Measurements from ENCODE around the gene CBLN3.
"Not testable (repeated sequence)": the region's sequence is repeated elsewhere in the genome, so short reads cannot be mapped to it uniquely, and the experiment has no call there.

CBLN3 gene

DNA sequence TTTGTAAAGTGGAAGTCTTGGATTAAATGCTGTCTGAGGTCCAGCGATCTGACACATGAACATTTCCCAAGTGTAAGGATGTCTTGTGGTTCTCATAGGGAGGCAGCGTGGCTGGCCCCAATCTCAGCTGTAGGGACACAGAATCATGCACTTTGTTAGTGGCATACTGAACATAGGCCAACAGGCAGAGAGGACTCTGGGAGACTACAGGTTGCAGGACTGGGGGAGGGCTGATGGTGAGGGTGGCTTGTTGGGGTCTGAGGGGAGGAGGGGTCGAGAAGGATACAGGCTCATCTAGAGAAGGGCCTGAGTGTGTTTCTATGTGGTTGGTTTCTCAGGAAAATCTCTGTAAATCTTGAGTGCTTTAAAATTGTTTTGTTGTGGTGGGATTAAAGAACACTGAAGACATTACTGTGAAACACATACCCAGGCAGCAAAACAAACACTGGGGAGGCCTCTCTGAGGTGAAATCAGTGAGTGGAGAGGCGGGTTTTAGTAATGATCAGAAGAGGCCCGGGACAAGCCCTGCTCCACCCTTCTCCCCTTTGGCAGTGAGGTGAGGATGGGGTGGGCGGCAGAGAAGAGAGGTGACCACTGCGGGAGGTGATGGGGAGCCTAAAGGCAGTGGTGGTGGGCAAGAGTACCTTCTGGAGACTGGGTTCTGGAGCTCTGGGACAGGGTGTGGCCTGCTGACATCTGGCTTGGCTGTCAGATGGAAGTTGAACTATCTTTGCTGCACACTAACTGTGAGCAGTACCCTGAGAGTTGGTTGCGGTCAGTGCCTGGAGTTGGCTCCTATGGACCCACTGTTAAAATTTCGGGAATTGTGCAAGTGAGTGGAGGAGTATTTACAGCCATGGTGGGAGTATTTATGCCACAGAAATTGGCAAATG is 27.4 kb downstream of the CBLN3 start:
- DNase-seq (ENCODE audit: low read depth), result no peak

DNA sequence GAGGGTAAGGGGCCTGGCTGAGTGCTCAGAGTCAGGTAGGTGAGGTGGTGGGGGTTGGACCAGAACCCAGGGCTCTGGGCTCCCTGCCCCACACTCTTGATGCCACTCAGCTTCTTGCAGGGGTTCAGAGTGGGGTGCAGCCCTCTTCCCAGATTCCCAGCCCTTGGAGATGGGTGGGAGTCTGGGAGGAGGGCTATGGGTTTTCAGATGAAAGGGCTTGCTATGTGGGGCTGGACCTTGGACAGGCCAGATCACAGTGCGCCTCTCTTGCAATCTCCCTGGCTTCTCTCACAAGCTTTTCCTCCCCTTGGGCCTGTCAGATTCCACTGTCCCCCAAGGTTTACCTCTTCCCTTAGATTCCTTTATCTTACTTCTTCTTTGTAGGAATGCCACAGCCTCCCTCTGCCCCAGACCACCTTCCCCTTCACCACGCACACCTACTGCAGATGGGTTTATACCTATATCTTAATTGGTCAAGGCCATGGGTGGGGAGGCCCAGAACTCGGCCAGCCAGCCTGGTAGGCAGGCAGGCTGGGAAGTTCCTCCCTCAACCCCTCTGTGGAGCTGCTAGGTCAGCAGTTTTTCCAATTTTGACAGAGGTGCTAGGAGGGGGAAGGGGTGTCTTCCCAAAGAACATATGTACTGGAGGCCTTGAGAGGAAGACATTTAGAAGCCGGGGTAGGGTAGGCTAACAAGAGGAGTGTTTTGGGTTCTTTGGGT is 29.3 kb downstream of the CBLN3 start:
- no peak for DNase-seq (ENCODE audit: low read depth)

DNA sequence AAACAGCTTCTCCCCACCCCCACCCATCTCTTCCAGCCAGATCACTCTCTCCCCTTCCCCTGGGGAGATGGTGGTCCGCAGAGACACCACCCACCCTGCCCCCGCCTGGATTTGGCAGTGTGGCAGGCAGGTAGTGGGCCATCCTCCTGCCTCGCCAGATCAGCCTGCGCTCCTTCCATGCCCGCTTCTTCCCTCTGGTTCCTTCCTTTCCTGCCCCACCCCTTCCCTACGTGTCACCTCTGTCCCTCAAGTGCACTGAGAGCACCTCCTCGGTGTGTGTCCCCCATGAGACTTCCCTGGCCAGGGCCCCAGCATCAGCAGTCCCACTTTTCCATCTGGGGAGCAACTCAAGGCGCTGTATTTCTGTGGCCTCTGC is 30.0 kb downstream of the CBLN3 start:
- no peak for DNase-seq (ENCODE audit: low read depth)

DNA sequence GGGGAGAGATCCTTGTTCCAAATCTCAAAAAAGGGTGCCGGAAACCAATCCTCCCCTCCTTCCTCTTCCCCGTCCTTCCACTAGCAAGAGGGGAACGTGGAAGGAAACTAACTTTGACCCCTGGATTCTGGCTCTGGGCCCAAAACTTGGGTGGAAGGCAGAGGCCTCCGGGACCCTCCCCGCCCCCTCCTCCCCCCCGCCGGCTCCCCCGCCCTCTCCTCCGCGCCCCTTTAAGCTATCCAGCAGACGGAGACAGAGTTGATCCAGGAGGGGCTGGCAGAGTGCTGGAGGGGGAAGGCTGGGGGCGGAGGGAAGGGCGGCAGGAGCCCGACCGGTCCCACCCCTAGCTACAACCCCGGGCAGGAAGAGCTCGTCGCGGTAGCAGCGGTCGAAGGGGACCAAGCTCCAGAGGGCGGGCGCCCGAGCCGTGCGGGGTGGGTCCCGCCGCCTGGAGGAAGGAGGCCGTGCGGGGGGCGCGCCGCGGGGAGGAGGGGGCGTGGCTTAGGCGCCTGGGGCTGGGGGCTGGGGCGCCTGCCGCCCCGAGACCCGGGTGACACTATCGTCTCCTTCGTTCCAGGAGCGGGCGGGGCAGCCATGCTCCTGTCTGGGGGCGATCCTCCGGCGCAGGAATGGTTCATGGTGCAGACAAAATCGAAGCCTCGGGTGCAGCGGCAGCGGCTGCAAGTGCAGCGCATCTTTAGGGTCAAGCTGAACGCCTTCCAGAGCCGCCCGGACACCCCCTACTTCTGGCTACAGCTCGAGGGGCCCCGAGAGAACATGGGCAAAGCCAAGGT is 30.6 kb downstream of the CBLN3 start, which contains the start of gene NYNRIN:
Gene NYNRIN (plus strand): TSS at position 351 of the 794 bp plus-strand sequence. CDS start 244 bp downstream, at position 595.
- DNase-seq (ENCODE audit: low read depth), result peak; percentile 2

DNA sequence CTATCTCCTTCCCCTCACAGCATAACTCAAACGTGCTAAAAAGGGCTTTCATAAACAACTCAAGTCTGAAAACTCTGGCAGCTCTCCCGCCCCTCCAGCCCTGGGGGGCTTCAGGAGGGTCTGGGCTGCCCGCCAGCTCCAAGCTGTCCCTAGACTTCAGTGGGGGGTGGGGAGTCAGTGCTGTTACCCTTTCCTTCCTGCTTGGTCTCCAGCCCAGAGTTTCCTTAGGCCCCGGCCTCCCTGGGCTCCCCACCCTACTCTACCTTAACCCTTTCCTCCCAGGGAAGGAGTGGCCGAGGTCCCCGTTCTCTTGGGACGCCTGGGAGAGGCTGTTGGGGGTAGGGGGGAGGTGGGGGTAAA is 31.2 kb downstream of the CBLN3 start:
- no peak for DNase-seq (ENCODE audit: low read depth)

DNA sequence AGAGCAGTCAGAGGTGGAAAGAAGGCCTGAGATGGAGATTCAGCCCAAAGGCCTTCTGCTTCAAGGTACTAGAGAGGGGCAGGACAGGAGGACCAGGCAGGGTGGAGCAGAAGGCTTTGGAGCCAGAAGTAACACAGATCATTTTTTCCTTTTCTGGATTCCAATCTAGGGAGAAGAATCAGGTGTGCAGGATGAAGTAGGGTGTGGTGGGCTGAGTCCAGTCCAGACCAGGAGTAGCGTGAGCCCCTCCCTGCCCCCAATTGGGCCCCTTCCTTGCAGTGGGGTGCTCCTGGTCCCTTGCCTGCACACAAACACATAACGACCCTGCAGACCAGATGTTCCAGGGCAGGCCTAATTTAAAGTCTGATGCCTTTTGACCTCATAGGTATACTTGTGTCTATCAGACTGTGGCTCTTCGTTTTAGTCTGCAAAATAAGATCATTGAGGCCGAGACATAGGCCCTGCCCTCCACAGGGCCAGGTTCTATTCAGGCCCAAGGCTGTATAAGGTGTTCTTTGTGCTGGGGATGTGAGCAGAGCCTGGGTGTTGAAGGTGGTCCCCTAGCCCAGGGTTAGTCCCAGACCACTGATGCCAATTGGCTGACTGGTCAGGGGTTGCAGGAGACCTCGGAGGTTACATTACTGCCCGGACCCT is 31.7 kb downstream of the CBLN3 start:
- no peak for DNase-seq (ENCODE audit: low read depth)

DNA sequence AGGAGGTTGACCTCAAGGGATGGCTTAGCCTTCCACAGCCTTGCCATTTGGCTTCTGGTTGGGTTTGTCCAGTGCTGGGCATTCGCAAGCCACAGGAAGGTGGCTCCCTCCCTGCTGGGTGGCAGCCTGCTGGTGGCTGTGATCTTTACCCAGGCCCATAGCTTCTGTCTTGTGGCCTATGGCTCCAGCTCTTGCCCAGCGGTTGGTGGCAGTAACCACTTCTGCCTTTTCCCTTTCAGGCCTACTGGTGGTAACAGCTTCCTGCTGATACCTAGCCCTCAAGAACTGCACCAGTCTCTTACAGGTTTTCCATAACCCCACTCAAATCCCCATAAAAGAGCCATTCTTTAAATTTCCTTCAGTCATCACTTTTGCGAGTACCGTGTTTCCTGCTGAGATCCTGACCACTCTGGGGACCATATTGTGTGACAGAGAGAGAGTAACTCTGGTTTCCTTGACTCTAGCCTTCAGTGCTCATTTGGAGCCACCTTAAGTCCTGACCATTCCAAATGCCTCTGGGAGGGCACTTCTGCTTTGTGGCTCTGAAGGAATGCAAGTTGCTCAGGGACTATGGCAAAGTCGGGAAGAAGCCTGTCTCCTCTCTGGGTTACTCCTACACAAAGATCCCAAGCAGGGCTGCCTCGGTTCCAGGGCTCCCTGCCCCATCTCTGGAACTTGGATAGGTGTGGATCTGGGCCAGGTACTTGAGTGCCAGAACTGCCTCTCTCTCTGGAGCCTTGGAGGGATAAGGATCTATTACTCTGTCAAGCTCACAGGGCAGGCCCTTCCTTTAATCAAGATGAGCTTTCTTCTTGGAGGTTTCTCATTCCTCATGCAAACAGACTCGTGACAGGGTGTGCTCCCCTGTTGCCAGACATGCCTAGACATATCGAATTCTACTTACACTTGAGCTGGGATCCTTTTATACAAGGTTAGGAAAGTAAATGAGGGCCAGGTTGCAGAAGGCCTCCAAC is 33.6 kb downstream of the CBLN3 start:
- DNase-seq (ENCODE audit: low read depth), result no peak

DNA sequence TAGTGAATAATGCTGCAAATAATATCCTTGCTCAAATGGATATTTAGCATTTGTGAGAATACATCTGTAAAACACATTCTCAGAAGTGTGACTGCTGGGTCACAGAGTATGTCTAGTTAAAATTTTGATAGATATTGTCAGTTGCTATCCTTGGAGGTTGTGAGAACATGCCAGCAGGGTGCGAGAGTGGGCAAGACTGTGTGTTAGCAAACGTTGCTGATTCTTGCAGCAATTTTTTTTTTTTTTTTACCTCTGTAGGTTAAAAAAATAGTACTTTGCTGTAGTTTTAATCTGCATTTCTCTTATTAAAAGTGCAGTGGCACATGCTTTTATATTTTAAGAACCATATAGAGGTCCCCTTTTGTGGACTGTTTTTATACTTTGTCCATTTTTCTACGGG is 35.2 kb downstream of the CBLN3 start:
- DNase-seq (ENCODE audit: low read depth), result no peak

DNA sequence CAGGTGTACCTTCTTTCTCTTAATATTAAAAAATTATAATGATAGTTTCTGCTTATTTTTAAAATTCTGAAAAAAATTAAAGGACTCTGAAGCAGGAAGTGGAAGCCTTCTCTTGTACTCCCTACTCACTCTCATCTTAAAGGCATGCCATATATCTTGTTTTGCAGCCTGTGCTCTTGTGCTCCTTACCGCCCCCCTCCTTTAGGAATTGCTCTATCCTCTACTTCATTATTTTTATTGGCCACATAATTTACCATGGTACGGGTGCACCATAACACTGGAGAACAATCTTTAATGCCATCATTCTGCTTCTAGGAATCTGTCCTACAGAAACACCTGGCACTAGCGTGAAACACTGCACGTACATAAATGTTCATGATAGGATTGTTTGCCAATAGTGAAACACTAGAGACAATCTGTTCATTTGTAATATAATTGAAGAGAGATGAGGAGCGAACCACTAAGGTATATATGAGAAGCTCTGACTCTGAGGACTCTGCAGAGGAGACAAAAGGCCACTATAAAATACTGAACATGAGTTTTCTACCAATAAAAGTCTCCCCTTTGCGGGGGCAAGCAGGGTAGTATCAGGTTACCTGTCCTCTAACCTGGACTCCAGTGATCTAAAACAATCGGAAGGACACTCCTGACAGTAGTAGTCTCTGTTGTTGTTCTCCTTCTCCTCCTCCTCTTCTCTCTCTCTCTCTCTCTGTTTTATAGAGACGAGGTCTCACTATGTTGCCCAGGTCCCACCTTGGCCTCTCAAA is 37.0 kb downstream of the CBLN3 start:
- no peak for DNase-seq (ENCODE audit: low read depth)

DNA sequence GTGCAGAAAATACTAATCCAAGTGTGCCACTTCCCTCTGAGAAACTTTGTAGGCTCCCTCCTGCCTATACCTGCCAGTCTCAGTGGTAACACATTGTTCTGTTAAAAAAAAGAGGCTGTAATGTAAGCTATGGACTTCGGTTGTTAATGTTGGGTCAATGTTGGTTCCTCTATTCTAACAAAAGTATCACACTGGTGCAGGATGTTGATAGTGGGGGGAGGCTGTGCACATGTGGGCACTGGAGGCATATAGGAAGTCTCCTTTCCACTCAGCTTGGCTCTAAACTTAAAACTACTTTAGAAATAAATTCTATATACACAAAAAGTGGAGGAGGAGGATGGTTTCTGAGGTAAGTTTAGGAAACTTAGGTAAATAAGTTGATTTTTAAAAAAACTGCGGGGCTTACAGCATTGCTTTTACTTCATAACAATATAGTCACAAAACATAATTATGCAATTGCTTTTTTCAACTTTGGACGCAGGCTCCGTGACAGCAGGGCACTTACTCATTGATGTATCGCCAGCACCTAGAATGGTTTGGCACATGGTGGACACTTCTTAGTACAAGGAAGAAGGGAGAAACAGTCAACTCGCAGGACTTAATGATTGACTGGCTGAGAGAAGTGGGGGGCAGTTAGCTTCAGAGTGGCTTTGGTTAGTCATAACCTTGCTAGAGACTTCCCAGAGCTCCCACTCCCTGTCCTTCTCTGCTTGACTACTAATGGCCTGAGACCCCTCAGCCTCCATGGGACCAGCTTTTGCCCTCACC is 38.6 kb downstream of the CBLN3 start:
- no peak for DNase-seq (ENCODE audit: low read depth)

DNA sequence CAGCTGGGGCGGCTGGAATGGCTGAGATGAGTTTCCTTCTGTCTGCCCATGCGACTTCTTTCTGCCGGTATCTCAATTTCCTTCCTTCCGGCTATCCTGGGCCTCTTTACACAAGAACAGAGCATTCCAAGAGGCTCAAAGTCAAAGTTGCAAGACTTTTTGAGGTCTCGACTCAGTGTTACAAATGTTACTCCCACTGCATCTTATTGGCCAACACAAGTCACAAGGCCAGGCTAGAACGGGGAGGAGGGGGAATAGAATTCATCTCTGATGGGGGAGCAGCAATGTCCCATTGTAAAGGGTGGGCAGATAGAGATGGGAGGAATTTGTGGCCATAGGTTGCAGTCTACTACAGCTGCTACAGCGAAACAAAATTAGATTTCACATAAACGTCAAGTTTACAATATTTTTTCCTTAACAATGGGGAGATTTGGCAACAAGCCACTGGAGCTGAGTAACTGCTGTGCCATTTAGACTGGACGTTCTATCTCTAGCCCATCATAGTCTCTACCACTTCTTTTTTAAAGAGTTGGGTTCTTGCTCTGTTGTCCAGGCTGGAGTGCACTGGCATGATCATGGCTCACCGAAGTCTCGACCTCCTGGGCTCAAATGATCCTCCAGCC is 40.1 kb downstream of the CBLN3 start:
- no peak for DNase-seq (ENCODE audit: low read depth)

DNA sequence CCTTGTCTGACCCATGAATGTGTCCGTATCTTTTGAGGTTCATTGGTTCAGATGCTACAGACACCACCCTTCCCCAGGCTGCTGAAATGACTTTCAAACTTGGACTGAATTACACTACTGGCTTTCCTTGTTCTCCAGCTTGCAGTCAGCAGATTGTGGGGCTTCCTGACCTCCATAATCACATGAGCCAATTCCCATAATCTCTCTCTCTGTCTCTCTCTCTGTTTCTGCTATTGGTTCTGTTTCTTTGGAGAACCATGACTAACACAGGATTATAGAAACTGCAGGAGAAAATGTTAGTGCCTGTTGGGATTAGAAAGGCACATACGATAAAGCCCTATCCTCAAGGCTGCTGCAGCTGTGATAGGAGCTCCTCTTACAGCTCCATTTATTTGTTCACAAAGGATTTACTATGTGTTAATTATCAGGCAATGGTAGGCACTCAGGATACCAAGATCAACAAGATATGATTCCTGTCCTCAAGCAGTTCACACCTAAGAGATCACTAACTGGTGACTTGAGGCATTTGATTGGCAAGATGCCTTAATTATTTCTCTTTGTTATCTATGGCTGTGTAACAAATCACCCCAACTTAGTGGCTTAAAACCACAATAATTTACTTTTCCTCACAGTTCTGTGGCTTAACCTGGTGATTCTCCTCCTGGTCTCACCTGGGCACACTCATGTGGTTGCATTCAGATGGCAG is 40.8 kb downstream of the CBLN3 start:
- DNase-seq (ENCODE audit: low read depth), result no peak

DNA sequence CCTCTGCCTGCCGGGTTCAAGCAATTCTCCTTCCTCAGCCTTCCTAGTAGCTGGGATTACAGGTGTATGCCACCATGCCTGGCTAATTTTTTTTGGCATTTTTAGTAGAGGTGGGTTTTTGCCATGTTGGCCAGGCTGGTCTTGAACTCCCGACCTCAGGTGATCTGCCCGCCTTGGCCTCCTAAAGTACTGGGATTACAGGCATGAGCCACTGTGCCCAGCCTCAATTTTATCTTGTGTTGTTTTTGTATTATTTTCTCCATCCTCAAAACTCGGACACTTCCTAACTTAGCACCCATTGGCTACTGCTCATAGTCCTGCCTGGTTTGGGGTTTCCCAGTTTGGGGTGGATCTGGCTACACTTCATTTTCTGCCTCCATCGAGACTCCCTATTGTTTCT is 41.9 kb downstream of the CBLN3 start:
- DNase-seq (ENCODE audit: low read depth), result not testable (repeated sequence)

DNA sequence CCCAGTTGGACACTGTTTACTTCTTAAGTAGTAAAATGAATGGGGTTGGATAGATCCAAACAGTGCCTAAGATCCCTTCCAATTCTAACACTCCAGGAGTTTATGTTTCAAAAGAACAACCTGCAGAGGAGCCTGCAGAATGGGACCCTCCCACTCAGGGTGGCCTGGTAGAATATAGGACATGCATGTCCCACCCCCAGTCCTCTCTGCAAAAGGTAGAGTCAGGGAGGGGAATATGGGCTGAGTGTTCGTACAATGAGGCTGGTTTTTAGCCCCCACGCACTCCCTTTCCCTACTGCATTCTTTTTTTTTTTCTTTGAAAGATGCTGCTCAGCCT is 42.5 kb downstream of the CBLN3 start:
- DNase-seq (ENCODE audit: low read depth), result no peak

DNA sequence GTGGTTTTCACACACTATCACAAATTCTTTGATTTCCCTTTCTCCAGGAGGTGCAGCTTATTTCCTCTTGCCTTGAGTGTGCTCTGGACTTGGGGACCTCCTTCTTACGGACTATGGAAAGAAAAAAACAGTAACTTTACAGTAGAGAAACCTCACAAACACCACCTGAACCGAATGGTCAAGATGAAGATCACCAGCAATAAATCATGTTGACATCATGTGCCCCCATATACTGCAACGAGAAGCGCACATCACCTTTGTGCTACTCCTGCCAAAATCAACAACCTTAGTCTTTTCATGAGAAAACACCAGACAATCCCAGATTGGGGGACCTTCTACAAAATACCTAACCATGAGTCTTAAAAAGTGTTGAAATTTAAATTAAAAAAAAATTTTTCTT is 43.9 kb downstream of the CBLN3 start:
- no peak for DNase-seq (ENCODE audit: low read depth)

DNA sequence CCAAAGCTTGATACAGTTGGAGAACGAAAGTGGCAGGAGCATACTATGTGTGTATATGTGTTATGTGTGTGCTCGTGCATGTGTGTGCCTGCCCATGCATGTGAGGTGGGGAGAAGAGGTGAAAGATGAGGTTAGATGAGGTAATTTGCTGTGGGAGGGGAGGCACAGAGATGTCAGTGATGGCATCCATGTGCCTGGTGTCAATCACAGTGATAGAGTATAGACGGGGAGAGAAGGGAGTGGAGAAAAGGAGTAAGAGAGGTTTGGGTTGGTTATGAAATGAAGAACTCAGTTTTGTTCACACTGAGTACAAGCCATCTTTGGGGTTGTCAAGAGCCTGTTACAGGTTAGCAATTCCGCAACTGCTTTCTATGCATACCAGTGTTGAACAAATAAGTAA is 45.3 kb downstream of the CBLN3 start:
- no peak for DNase-seq (ENCODE audit: low read depth)

DNA sequence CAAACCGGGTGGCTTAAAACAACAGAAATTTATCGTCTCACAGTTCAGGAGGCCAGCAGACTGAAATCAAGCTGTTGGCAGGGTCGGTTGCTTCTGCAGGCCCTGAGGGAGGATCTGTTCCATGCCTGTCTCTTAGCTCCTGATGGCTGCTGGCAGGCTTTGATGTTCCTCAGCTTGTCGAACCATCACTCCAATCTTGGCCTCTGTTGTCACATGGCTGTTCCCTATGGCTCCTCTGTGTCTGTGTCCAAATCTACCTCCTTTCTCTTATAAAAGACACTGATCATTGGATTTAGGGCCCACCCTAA is 47.5 kb downstream of the CBLN3 start:
- no peak for DNase-seq (ENCODE audit: low read depth)

DNA sequence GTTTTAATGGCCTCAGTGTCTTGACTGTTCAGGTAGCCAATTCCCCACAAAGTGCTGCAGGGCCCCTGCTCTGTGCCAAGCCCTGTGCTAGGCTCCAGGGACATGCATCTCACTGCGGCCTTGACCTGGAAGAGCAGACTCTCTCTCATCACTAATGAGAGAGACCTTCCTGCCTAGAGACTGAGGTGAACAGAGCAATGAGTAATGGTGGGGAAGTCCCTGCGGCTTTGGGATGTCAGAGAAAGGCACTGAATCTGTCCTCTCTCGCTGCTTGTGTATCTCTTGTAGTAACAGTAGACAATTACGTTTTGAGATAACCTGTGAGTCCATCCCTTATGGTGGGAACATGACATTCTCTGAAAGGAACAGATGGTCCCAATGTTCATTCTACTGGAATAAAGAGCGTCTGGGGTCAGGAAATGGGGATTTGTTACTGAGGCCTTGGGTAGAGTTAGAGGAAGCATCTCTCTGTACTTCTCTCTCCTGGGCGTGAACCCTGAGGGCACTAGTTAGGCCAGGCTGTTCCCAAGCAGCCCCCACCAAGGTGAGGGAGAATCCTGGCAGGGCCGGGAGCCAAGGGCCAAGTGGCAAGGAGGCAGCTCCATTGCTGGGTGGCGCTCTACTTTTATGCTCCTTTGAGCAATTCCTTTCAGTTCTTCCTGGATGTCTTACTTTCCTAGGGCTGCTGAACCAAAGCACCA is 48.0 kb downstream of the CBLN3 start:
- no peak for DNase-seq (ENCODE audit: low read depth)

Data from activated T-cell treated with anti-CD3 and anti-CD28 coated beads for 24 hours (primary cell).